Measurements from ENCODE around the gene FAM168B.

GRCh38 chr2:131004446-131005209 is 88.6 kb downstream of the FAM168B start:
- TF ChIP-seq, protein P1, sequence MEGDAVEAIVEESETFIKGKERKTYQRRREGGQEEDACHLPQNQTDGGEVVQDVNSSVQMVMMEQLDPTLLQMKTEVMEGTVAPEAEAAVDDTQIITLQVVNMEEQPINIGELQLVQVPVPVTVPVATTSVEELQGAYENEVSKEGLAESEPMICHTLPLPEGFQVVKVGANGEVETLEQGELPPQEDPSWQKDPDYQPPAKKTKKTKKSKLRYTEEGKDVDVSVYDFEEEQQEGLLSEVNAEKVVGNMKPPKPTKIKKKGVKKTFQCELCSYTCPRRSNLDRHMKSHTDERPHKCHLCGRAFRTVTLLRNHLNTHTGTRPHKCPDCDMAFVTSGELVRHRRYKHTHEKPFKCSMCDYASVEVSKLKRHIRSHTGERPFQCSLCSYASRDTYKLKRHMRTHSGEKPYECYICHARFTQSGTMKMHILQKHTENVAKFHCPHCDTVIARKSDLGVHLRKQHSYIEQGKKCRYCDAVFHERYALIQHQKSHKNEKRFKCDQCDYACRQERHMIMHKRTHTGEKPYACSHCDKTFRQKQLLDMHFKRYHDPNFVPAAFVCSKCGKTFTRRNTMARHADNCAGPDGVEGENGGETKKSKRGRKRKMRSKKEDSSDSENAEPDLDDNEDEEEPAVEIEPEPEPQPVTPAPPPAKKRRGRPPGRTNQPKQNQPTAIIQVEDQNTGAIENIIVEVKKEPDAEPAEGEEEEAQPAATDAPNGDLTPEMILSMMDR (IDR thresholded peaks at IDR 0.05; ENCODE audit: low read length): no peak
- TF ChIP-seq EZH2phosphoT487 (IDR thresholded peaks at IDR 0.05; ENCODE audit: low read length) (no peak), EZH2 (optimal IDR thresholded peaks at IDR 0.05; ENCODE audit: low read depth, low read length) (no peak)

Measured in MM.1S (cell line).